Lung (tissue), 12 donors: ENCODE data around the gene GRXCR2. TPM values are rescaled to one million over a fixed set of nuclear protein-coding genes. Genes with fewer than 3 reads are reported as not detected.
"Not testable (repeated sequence)": the region's sequence is repeated elsewhere in the genome, so short reads cannot be mapped to it uniquely, and the experiment has no call there.

Source experiments
- ATAC-seq: fragments of 200-7000 bp; cut with Tn5 transposase; one replicate; pipeline ENCODE4 v1.9.1; 2020; ENCODE audit warnings: moderate number of reproducible peaks; ENCODE audit not compliant: insufficient read depth, low FRiP score
- DNase-seq, 3 donors: peaks; one replicate each; pipeline ENCODE4 v3.0.0-alpha.2; 2013 to 2017
- H3K27ac ChIP-seq, 2 donors: one replicate each; pipeline ENCODE4 v1.5.1; 2013; ENCODE audit warnings: mild to moderate bottlenecking in 2 of 2, moderate library complexity in 2 of 2, control low read depth in 1 of 2, inconsistent platforms in 1 of 2, low read depth in 1 of 2, low read length in 1 of 2
- H3K27me3 ChIP-seq, 3 donors: one replicate each; pipeline ENCODE4 v1.5.1; 2013; ENCODE audit warnings: low read length in 2 of 3; ENCODE audit not compliant: control insufficient read depth in 3 of 3, insufficient read depth in 3 of 3
- H3K36me3 ChIP-seq, 4 donors: one replicate each; pipeline ENCODE4 v1.5.1; 2013; ENCODE audit warnings: low read length in 4 of 4, mild to moderate bottlenecking in 1 of 4, moderate library complexity in 1 of 4; ENCODE audit not compliant: control insufficient read depth in 4 of 4, insufficient read depth in 4 of 4
- H3K4me1 ChIP-seq, 5 donors: one replicate each; pipeline ENCODE4 v1.5.1; 2013; ENCODE audit warnings: low read length in 5 of 5, mild to moderate bottlenecking in 2 of 5, moderate library complexity in 1 of 5; ENCODE audit not compliant: control insufficient read depth in 5 of 5, insufficient read depth in 5 of 5
- H3K4me3 ChIP-seq: one replicate; pipeline ENCODE4 v1.5.1; 2013; ENCODE audit warnings: mild to moderate bottlenecking, control low read depth, moderate library complexity
- H3K9ac ChIP-seq, 2 donors: one replicate each; pipeline ENCODE4 v1.5.1; 2013; ENCODE audit warnings: low read length in 2 of 2, control low read depth in 1 of 2; ENCODE audit not compliant: insufficient read depth in 1 of 2
- H3K9me3 ChIP-seq, 4 donors: one replicate each; pipeline ENCODE4 v1.5.1; 2013; ENCODE audit warnings: low read length in 3 of 4, mild to moderate bottlenecking in 1 of 4, moderate library complexity in 1 of 4; ENCODE audit not compliant: control insufficient read depth in 4 of 4, insufficient read depth in 3 of 4
- CTCF ChIP-seq: IDR thresholded peaks from 2 replicates; pipeline ENCODE4 v1.5.1; 2012; ENCODE audit warnings: mild to moderate bottlenecking; ENCODE audit errors: control extremely low read depth, extremely low read depth
- WGBS, 2 donors: extraction: QIAGEN DNeasy Blood & Tissue Kit; methylation state at CpG; one replicate each; pipeline ENCODE4 v1.1.7; 2013; 5-methylcytosine and 5-hydroxymethylcytosine counted together
- polyA plus RNA-seq, 2 donors: library from polyadenylated mRNA; stranded (reverse); fragments of 200-250 nt; gene quantifications; one replicate each; pipeline ENCODE4 v1.2.1, GENCODE V29; 2013
- total RNA-seq, 2 donors: library from RNA; depleted of rRNA in 1 of 2; stranded (reverse); fragments of >200 nt in 1 of 2; gene quantifications; one replicate each; pipeline ENCODE4 v1.2.1, GENCODE V29; 2014 to 2021
- donor health status: control.
- donor health status: control.
- donor health status: Bipolar disorder and iron deficiency.
- donor health status: healthy.
- donor health status: DM: yes; HTN: yes; CAD: no.

Gene GRXCR2
- total and polyA plus RNA-seq, 4 donors = not detected

GRCh38 chr5:145867806-145868205, 5.0 kb downstream of the GRXCR2 start:
- no peak overlapping the region for H3K4me3 ChIP-seq
- ATAC-seq = no peak
- H3K27me3 ChIP-seq = no peaks in the 10 kb centered on the region
- no peak overlapping the region for H3K27ac ChIP-seq
- no peaks in the 10 kb centered on the region for H3K9me3 ChIP-seq
- peaks cover 0 to 12% (median 0%) of the 10 kb centered on the region in 5 donors for H3K4me1 ChIP-seq
- no peaks in the 10 kb centered on the region for H3K36me3 ChIP-seq
- DNase-seq = peak; percentile 14 to 68 (median 44)
- TF ChIP-seq CTCF = no peak
- no peak overlapping the region for H3K9ac ChIP-seq
- 23 to 26% methylated on average over 1 of the region's 1 CpG for WGBS, 2 donors

- WGBS, 2 donors = 74 to 85% methylated on average over 2 of the region's 2 CpGs
- not testable (repeated sequence) for H3K4me3 ChIP-seq, H3K9ac ChIP-seq, H3K9me3 ChIP-seq, H3K27me3 ChIP-seq, DNase-seq, ATAC-seq, H3K27ac ChIP-seq, H3K36me3 ChIP-seq
- H3K4me1 ChIP-seq = peaks cover 0 to 12% (median 0%) of the 10 kb centered on the region in 5 donors
Measured at GRCh38 chr5:145864432-145864831, 8.4 kb downstream of the GRXCR2 start.

- ATAC-seq = no peak
- Histone ChIP-seq H3K9me3 (no peaks in the 10 kb centered on the region), H3K4me1 (peaks cover 0 to 11% (median 0%) of the 10 kb centered on the region in 5 donors), H3K9ac (no peak overlapping the region), H3K27ac (no peak overlapping the region), H3K4me3 (no peak overlapping the region), H3K27me3 (no peaks in the 10 kb centered on the region), H3K36me3 (no peaks in the 10 kb centered on the region)
- DNase-seq = no peak
- no peak for TF ChIP-seq CTCF
- 80 to 90% methylated on average over 3 of the region's 3 CpGs for WGBS, 2 donors
Measured at GRCh38 chr5:145863003-145863402, 9.8 kb downstream of the GRXCR2 start.

GRCh38 chr5:145859897-145860296, 12.9 kb downstream of the GRXCR2 start:
- Histone ChIP-seq H3K27me3 (no peaks in the 10 kb centered on the region), H3K27ac (no peak overlapping the region), H3K9ac (no peak overlapping the region), H3K36me3 (no peaks in the 10 kb centered on the region), H3K4me3 (no peak overlapping the region), H3K4me1 (peaks cover 0 to 9% (median 3%) of the 10 kb centered on the region in 5 donors), H3K9me3 (no peaks in the 10 kb centered on the region)
- DNase-seq (no peak), ATAC-seq (no peak)
- WGBS, 2 donors = 87 to 88% methylated on average over 3 of the region's 3 CpGs
- TF ChIP-seq CTCF = no peak
